Skeletal muscle tissue (tissue), 4 donors: ENCODE results near the gene ONECUT3. TPM values are rescaled to one million over a fixed set of nuclear protein-coding genes. Genes with fewer than 3 reads are reported as not detected.

Experiments used
- H3K27ac ChIP-seq: one replicate; pipeline ENCODE4 v1.7.0; 2013; ENCODE audit warnings: mild to moderate bottlenecking, low read depth, low read length, inconsistent platforms
- H3K27me3 ChIP-seq, 3 donors: one replicate each; pipeline ENCODE4 v1.7.0; 2013; ENCODE audit warnings: low read length in 3 of 3; ENCODE audit not compliant: control insufficient read depth in 3 of 3, insufficient read depth in 3 of 3
- H3K36me3 ChIP-seq, 3 donors: one replicate each; pipeline ENCODE4 v1.7.0; 2013; ENCODE audit warnings: low read length in 3 of 3; ENCODE audit not compliant: control insufficient read depth in 3 of 3, insufficient read depth in 3 of 3
- H3K4me1 ChIP-seq, 3 donors: one replicate each; pipeline ENCODE4 v1.7.0; 2013; ENCODE audit warnings: low read length in 3 of 3, mild to moderate bottlenecking in 3 of 3; ENCODE audit not compliant: control insufficient read depth in 3 of 3, insufficient read depth in 3 of 3
- H3K4me3 ChIP-seq, 3 donors: one replicate each; pipeline ENCODE4 v1.7.0; 2013; ENCODE audit warnings: low read length in 3 of 3
- H3K9ac ChIP-seq, 3 donors: one replicate each; pipeline ENCODE4 v1.7.0; 2013; ENCODE audit warnings: low read length in 3 of 3, mild to moderate bottlenecking in 3 of 3, moderate library complexity in 2 of 3, low read depth in 1 of 3
- H3K9me3 ChIP-seq, 3 donors: one replicate each; pipeline ENCODE4 v1.7.0; 2013; ENCODE audit warnings: low read length in 3 of 3; ENCODE audit not compliant: control insufficient read depth in 3 of 3
- total RNA-seq: library from RNA; depleted of rRNA; stranded (reverse); fragments of >200 nt; gene quantifications from one replicate; pipeline ENCODE4 v1.2.3, GENCODE V29; 2014
- donor health status: Osteomylitis.

The ONECUT3 gene
- total RNA-seq, 1 donor from 2014 or later: not detected

DNA sequence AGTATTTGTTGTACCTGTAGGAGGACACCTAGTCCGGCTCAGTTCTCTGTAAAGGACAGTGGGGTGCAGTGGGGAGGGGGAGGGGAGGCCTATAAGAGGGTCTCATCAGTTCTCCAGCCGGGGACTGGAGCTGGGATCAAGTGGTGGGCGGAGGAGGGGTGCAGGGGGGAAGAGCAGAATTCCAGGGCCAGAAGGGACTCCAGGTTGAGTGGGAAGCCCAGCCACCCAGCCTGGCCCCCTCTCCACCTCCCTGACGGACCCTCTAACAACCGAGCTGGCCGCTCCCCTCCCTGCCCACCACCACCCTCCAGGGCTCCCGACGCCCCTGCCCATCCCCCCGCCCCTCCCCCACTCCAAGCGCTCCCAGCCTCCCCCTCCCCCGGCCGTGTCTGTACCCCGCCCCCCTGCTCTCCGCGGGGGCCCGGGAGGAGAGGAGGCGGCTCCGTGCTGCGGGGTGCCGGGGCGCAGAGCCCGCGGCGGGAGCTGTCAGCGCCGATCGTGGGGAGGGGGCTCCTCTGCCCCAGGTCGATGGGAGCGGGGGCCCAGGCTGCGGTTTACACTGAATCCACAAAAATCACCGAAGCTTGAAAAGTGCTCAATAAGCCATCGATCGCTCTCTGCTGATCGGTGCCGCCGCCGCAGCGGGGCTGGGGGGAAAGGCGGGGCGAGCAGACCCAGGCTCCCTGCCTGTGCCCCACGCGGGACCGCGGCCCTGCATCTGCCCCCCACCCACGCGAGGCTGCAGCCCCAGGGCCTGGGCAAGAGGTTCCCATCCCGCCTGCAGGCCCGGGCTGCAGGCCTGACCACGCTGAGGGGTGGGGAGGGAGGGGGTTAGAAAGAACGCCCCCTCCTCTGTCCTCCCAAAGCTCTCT, 34.6 kb upstream of the ONECUT3 start:
- Histone ChIP-seq H3K27ac (no peak overlapping the region), H3K36me3 (no peaks in the 10 kb centered on the region), H3K4me1 (no peaks in the 10 kb centered on the region), H3K9ac (no peak overlapping the region), H3K9me3 (no peaks in the 10 kb centered on the region), H3K27me3 (peaks cover 45 to 53% (median 46%) of the 10 kb centered on the region in 3 donors), H3K4me3 (no peak overlapping the region)

DNA sequence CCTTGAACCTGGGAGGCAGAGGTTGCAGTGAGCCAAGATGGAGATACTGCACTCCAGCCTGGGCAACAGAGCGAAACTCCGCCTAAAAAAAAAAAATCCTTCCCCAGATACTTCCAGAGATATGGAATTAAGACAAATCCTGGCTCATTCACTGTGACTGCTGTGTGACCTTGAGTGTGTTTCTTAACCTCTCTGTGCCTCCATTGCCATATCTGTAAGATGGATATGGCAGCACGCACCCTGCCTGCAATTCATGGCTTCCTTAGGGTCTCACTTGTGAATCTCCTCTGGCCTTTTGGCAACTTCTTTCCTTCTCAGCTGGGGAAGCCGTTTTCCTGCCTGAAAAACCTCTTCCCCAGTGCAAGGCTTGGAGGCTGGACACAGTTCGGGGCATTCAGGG, 33.8 kb upstream of the ONECUT3 start:
- Histone ChIP-seq H3K9me3 (no peaks in the 10 kb centered on the region), H3K4me3 (no peak overlapping the region), H3K27ac (no peak overlapping the region), H3K9ac (no peak overlapping the region), H3K36me3 (no peaks in the 10 kb centered on the region), H3K27me3 (peaks cover 47 to 55% (median 47%) of the 10 kb centered on the region in 3 donors), H3K4me1 (no peaks in the 10 kb centered on the region)

DNA sequence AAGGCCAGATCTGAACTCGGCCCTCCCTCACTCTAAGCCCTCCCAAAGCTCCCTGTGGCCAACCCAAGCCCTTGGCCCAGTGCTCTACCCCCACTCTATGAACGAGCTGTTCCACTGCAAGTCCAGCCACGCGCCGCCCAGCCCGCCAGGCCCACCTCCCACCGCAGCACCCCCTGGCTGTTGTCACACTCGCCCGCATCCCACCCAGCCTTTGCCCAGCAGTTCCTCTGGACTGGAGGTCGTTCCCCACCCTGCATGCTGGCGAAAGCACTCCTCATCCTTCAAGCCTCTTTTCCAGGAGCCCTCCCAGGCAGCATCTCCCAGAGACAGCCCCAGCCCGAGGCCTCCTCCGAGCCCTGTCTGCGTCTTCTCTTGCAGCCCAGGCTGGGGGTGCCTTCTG, 33.1 kb upstream of the ONECUT3 start:
- no peak overlapping the region for H3K4me3 ChIP-seq
- H3K9ac ChIP-seq: no peak overlapping the region
- no peak overlapping the region for H3K27ac ChIP-seq
- no peaks in the 10 kb centered on the region for H3K9me3 ChIP-seq
- H3K27me3 ChIP-seq: peaks cover 54 to 61% (median 54%) of the 10 kb centered on the region in 3 donors
- H3K4me1 ChIP-seq: no peaks in the 10 kb centered on the region
- H3K36me3 ChIP-seq: no peaks in the 10 kb centered on the region

DNA sequence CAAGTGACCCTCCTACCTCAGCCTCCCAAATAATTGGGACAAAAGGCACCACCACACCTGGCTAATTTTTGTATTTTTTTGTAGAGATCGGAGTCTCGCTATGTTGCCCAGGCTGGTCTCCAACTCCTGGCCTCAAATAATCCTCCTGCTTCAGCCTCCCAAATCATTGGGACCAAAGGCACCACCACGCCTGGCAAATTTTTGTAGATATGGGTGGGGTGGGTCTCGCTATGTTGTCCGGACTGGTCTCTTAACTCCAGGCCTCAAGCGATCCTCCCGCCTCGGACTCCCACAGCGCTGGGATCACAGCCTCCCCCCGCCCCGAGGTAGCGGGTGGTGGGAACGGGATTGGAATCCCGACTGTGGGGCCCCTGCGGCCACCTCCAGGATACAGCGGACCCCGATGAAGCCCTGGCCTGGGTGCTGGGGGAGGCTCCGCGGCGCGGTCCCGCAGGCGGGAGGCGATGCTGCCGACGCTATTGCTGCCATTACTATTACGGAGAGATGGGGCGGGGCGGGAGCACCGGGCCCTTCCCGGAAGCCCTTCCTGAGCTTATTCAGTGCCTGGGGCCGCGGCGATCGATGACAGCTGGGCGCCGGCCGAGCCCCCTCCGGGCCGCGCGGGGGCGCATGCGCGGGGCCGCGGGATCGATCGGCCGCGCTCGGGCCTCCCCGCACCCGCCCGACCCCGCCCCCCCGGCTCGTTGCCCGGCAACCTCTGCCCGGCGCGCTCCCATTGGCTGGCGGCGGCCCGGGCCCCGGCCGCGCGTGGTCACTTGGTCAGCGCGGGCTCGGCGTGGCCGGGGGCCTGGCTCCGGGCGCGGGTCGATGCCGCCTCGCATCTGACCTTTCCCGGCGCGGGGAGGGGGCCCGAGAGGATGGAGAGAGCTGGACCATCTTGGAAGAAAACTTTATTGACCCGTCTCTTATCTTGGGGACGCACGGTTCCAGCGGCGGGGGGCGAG, 27.9 kb upstream of the ONECUT3 start:
- no peaks in the 10 kb centered on the region for H3K36me3 ChIP-seq
- H3K27me3 ChIP-seq: peaks cover 51 to 58% (median 55%) of the 10 kb centered on the region in 3 donors
- no peak overlapping the region for H3K27ac ChIP-seq
- no peak overlapping the region for H3K4me3 ChIP-seq
- H3K9me3 ChIP-seq: no peaks in the 10 kb centered on the region
- no peaks in the 10 kb centered on the region for H3K4me1 ChIP-seq
- H3K9ac ChIP-seq: no peak overlapping the region

DNA sequence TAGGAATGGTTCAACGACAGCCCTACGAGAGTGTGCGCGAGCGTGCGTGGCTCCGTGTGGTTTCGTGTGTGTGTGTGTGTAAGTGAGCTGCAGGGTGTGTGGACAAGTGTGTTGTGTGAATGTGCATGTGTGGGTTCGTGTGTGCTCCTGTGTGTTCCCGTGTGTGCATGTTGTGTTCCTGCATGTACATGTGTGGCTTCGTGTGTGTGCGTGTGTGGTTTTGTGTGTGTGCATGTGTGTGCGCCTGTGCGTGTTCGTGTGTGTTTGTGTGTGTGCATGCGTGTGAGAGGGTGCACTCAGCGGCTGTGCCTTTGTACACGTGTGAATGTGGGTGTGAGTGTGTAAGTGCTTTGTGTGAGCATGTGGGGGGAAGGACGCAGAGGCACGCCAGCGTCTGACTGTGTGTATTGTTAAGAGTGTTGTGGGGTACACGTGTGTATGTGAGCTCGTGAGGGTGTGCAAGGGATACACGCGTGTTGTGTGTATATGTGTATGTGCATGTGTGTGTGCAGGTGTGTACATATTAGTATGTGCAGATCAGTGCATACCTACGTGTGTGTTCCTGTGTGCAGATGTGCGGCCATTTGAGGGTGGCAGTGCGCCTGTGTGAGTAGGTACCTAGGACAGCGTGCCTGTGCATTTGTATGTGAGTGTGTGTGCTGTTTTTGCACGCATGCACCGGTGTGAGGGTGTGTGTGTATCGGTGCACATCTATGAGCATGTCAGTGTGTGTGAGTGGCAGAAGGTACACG, 24.3 kb upstream of the ONECUT3 start:
- Histone ChIP-seq H3K4me1 (no peaks in the 10 kb centered on the region), H3K36me3 (no peaks in the 10 kb centered on the region), H3K4me3 (no peak overlapping the region), H3K9ac (no peak overlapping the region), H3K27ac (no peak overlapping the region), H3K27me3 (peaks cover 49 to 64% (median 58%) of the 10 kb centered on the region in 3 donors), H3K9me3 (no peaks in the 10 kb centered on the region)

DNA sequence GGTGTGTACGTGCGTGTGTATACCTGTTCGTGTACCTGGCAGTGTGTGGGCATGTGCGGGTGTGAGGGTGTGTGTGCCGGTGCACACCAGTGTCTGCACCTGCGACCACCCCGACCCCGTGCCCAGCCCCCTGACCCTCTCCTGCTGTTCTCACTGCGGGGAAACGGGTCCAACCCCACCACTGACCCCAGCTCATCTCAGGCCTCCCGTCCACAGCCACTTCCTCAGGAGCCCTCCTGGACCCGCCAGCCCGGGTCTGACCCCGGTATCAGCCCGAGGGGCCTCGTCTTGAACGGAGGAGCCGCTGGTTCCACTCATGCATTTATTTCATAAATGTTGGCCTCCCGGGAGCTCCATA, 23.8 kb upstream of the ONECUT3 start:
- Histone ChIP-seq H3K36me3 (no peaks in the 10 kb centered on the region), H3K4me1 (no peaks in the 10 kb centered on the region), H3K27me3 (peaks cover 54 to 70% (median 64%) of the 10 kb centered on the region in 3 donors), H3K9ac (no peak overlapping the region), H3K9me3 (no peaks in the 10 kb centered on the region), H3K4me3 (no peak overlapping the region), H3K27ac (no peak overlapping the region)

DNA sequence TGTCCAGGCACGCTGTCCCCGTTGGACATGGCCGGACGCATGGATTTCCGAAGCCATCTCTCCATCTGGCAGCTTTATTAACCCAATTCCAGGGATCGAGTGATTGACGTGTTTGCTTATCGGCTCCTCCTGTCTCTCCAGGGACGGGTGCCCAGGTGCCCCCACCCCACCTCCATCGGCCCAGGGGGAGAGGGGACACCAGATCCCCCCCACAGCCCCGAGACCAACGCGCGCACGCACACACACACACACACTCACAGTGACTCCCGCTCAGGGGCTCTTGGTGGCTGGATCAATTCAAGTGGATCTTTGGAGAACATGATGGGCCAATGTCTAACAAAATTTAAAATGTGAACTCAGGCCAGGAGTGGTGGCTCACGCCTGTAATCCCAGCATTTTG, 23.1 kb upstream of the ONECUT3 start:
- Histone ChIP-seq H3K36me3 (no peaks in the 10 kb centered on the region), H3K9ac (no peak overlapping the region), H3K9me3 (no peaks in the 10 kb centered on the region), H3K27me3 (peaks cover 54 to 70% (median 64%) of the 10 kb centered on the region in 3 donors), H3K4me3 (no peak overlapping the region), H3K4me1 (no peaks in the 10 kb centered on the region), H3K27ac (no peak overlapping the region)

DNA sequence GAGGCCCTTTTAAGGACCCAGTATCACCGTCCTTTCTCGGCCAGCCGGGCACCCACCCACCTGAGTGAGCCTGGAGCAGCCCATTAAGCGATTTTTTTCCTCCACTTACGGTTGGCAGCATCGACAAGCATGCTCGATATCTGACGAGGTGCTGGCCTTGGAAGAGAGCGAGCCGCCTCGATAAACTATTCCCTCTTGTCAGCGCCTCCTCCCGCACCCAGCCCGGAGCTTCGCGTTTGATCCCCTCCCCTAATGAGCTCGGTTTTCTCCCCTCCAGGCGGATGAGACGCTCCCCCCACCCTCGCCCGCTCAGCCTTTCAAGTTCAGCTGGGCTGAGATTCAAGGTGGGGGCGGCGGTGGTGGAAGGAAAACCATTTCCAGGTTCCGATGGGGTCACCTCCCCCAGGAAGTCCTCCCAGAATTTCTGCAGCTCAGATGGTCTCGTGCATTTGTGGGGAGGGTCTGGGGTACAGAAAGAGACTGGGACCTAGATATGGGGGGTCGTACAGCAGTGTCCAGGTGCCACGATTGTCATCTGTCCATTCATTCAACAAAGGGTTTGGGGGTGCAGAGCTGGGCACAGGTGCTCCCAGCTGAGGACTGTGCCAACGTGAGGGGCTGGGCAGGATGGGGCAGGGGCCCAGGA, 18.9 kb upstream of the ONECUT3 start:
- Histone ChIP-seq H3K4me3 (no peak overlapping the region), H3K9me3 (no peaks in the 10 kb centered on the region), H3K27me3 (peaks cover 41 to 73% (median 58%) of the 10 kb centered on the region in 3 donors), H3K4me1 (no peaks in the 10 kb centered on the region), H3K36me3 (no peaks in the 10 kb centered on the region), H3K27ac (no peak overlapping the region), H3K9ac (no peak overlapping the region)

DNA sequence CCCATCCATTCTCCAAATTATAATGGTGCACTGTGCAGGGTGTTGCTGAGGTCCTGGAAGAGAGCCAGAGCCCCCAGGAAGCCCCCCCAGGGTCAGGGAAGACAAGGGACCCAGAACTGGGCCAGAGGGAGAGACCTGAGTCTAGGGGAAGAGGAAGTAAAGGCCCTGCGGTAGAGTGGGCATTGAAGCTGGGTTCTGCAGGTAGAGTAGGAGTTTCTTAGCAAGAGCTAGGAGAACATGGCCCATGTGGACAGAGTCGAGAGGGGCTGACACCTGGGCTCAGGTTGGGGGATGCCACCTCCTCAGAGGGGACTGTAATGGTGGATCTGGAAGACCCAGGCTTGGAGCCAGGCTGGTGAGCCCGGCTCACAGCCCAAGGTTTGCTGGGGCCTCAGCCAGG, 17.0 kb upstream of the ONECUT3 start:
- no peak overlapping the region for H3K4me3 ChIP-seq
- H3K9ac ChIP-seq: no peak overlapping the region
- H3K9me3 ChIP-seq: peaks cover 0 to 7% (median 5%) of the 10 kb centered on the region in 3 donors
- H3K27me3 ChIP-seq: peaks cover 42 to 68% (median 51%) of the 10 kb centered on the region in 3 donors
- H3K4me1 ChIP-seq: no peaks in the 10 kb centered on the region
- no peaks in the 10 kb centered on the region for H3K36me3 ChIP-seq
- H3K27ac ChIP-seq: no peak overlapping the region
